HG02884 (cell line): ENCODE data around the gene ZNF273.
"Not testable (repeated sequence)": the region's sequence is repeated elsewhere in the genome, so short reads cannot be mapped to it uniquely, and the experiment has no call there.

Experiments used
- ATAC-seq: cut with Tn5 transposase; IDR thresholded peaks from one replicate; pipeline ENCODE4 v1.9.1; 2021; ENCODE audit warnings: mild to moderate bottlenecking, moderate library complexity; ENCODE audit not compliant: unreplicated experiment

Gene ZNF273

GRCh38 chr7:64888901-64889685 is 14.0 kb upstream of the ZNF273 start:
- ATAC-seq, result no peak

DNA sequence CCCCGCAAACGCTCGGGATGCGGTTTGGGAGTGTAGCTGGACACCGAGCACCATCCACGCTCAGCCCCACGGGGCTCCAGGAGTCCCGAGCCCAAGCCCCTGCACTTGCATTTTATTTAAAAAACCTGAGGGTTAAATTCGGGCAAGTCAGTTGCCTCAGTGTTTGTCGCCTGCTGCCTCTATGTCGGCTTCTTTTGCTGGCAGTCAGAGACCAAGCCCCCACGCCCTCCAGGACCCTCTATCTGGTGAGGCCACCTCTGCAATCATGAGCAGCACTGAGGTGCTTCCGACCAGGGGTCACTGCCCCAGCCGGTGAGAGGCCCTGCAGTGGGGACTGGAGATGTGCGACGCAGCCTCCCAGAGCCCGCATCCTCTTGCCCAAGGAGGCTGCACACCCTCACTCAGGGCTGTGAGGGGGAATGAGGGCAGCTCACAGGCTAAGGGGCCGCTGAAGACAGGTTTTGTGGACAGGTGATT is 13.3 kb upstream of the ZNF273 start:
- no peak for ATAC-seq

- not testable (repeated sequence) for ATAC-seq
Measured at GRCh38 chr7:64890273-64890672, 12.8 kb upstream of the ZNF273 start.

DNA sequence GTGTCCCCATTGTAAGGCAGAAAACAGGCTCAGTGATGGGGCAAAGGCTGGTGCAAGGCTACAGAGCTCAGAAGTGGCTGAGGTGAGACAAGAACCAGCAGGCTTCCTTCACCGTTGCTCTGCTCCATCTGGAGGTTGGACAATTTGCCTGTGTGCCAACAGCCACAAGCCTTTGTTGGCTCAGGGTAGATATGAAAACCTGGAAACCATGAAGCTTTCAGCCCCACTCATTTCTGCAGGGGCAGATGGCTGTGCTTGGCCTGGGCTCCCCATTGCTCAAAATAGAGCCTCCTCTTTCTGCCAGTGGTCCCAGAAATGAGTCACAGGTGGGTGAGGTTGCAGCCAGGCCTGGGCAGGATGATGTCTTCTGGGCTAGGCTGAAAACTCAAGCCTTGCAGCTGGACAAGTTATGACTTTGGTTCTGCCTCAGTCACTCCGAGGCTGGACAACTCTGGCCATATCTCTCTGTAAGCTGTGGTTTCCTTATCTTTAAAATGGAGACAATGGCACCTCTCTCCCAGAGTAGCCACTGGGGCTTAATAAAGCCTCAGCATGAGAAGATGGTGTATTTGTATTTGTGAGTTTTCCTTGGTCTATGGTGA is 12.2 kb upstream of the ZNF273 start:
- ATAC-seq, result no peak

DNA sequence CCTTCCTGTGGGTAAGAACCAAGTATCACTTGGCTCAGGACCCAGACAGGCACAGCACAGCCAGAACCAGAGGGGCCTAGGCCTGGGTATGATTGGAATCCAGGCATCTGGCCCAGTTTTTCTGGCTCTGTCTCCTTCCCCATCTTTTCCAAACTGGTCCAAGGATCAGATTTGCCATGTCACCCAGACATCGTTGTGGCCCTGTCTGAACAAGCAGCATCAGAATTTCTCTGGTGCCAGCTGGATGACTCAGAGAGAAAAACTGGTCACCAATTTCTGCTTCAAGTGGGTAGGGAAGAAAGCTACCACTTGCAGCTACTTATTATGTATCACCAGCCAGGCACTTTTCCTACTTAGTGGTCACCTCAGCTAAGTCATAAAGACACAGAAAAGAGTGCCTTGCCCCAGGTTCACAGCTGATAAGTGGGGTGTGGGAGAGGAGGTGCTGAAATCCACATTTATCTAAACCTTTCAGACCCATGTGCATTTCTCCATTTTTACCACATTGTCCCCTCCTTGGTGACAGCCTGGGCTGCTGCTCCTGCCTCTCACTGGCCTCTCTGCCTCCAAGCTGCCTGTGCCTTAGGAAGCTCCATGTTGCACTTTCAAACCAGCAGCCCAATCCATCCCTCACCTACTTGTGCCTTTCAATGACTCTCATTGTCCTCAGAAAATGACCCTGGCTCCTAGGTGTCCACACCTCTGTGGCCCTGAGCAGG is 11.6 kb upstream of the ZNF273 start:
- not testable (repeated sequence) for ATAC-seq

DNA sequence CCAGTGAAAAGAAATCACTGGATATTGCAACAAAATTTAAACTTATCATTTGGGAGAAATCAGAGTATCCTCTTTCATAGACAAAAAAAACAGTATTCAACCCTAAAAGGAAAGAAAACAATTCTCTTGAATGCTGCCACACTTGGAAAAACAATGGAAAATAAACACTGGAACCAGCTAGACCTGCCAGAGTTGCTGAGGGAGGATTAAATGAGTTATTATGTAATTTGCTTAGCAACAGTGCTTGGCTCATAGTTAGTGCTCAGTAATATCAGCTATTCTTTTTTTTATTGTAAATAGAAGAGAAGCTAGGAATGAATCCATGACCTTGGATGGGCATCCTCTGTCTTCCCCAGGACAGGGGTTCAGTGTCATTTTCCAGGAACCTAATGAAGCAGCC is 11.0 kb upstream of the ZNF273 start:
- ATAC-seq, result no peak

DNA sequence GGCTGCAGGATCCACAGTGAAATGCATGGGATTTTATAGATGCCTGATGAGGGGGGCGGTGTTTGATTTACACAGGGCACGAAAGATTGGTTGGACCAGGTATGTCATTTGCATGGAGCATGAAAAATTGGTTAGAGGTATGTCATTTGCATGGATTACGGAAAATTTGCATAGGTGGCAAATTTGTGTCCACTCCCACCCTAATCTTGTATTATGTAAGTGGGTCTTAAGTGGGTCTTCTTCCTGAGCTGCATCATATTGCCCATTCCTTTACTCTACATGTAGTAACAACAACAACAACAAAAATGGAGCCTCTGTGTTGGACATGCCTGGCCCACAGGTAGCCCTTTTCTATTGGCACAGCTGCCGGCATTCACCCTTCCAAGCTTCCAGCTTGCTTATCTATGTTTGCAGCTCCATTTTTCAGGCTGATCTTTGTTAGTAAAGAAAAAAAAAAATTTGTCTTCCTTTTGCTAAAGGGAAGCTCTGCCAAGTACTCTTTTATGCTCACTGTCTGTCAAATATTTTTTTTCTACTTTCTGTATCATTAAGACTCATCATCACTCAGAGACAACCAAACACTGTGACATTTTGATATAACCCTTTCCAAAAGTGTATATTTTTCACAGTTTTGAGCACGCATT is 10.3 kb upstream of the ZNF273 start:
- ATAC-seq, result no peak

GRCh38 chr7:64893401-64893800 is 9.7 kb upstream of the ZNF273 start:
- ATAC-seq, result no peak

DNA sequence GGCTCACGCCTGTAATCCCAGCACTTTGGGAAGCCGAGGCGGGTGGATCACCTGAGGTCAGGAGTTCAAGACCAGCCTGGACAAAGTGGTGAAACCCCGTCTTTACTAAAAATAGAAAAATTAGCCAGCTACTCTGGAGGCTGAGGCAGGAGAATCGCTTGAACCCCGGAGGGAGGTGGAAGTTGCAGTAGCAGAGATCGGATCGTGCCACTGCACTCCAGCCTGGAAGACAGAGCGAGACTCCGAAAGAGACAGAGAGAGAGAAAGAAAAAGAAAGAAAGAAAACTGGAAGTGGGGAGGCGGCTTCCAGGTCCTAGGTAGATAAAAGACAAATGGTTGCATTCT is 640 bp upstream of the ZNF273 start:
- ATAC-seq, result not testable (repeated sequence)

DNA sequence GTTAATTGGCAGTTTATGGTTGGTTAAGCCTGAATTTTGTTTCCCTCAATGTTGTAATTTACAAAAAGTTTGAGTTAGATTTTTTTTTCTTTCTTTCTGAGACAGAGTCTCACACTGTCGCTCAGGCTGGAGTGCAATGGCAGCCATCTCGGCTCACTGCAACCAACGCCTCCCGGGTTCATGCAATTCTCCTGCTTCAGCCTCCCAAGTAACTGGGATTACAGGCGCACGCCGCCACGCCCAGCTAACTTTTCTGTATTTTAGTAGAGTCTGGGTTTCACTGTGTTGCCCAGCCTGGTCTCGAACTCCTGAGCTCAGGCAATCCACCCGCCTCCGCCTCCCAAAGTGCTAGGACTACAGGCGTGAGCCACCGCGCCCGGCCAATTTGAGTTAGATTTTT is 935 bp downstream of the ZNF273 start:
- ATAC-seq, result no peak

GRCh38 chr7:64905133-64905532 is 2.1 kb downstream of the ZNF273 start:
- no peak for ATAC-seq

DNA sequence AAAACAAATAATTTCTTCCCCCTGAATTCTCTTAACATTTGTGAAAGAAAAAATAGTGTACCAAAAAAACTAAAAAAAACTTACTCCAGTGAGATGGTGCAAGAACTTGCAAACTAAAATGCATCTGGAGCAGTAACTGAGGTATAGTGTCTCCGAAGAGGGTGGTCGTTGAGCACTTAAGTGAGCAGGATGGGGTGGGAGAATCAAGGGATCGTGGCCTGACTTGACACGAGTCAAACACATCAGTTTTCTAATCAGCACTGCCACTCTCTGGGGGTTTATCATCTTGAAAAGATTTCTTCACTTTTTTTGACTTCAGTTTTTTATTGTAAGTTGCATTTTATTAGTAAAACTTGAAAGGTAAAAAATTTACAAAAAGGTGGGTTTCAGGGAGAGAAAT is 2.5 kb downstream of the ZNF273 start:
- ATAC-seq, result no peak

DNA sequence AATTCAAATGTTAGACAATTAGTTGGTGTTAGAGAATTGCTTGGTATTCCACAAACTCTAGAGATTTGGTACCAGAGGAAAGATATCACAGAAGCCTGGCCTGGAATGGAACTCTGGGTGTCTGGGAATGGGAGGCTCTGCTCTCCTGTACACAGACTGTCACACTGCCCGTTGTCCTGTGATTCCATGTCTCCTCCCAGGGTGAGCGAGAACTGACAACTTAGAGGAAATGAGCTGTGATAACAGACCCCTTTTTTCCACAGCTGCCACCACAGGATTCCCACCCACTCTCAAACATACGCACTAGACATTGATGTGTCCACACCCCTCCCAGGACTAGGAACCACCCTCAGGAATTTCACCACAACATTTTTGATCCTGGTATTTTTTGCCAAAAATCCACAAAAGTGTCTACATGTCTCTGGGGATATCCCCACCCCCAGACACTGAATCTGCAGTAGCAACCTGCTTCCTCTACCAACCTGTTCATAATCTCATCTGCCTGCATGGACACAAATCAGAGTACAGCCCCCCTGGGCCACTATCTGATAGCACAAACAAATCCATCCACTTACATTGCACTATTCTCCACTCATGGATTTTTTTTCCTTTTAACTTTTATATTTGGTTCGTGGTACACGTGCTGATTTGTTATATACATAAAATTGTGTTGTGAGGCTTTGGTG is 4.7 kb downstream of the ZNF273 start:
- ATAC-seq, result no peak

- ATAC-seq, result no peak
Measured at GRCh38 chr7:64908358-64908757, 5.3 kb downstream of the ZNF273 start.

DNA sequence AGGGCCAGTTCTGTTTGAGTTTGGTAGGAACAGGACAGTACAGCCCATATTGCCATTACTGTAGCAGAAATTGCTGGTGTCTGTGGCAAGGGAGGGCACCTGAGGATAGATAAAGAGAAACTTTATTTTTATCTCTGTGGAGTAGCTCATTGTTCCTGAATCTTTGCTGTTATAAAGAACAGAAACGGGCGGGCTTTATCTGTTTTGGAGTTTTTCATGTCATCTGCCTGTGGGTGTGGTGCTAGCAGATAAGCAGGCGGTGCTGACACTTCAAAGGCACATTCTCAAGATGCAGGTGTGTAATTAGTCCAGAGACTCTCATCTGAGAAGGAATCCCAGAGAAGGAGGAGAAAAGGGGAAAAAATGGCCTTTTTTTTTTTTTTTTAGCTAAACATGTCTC is 11.5 kb downstream of the ZNF273 start:
- ATAC-seq, result no peak

- not testable (repeated sequence) for ATAC-seq
Measured at GRCh38 chr7:64915301-64915700, 12.2 kb downstream of the ZNF273 start.

- not testable (repeated sequence) for ATAC-seq
Measured at GRCh38 chr7:64928252-64929187, 25.4 kb downstream of the ZNF273 start.

- no peak for ATAC-seq
Measured at GRCh38 chr7:64934478-64934877, 31.4 kb downstream of the ZNF273 start.

DNA sequence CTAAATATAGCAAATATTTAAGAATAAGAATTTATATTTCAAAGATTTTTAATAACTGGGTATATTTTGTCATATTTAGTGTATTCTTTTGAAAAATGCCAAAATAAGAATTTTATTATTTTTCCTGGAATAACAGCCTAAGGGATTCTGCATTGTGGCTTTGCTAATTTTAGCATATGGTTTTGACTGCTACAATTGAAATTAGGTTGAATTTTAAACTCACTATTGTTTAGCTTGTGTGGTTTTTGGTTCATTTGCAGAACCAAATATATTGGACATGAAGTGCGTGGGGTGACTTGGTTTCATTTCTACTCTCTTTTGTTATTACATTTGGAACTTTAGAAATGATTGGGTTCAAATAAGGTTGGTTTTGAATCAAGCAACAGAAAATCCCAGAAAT is 35.5 kb downstream of the ZNF273 start:
- ATAC-seq, result no peak

GRCh38 chr7:64940021-64940420 is 36.9 kb downstream of the ZNF273 start:
- ATAC-seq, result not testable (repeated sequence)
